Measurements from ENCODE around the gene GOLGA8B.
"Not testable (repeated sequence)": the region's sequence is repeated elsewhere in the genome, so short reads cannot be mapped to it uniquely, and the experiment has no call there.

DNA sequence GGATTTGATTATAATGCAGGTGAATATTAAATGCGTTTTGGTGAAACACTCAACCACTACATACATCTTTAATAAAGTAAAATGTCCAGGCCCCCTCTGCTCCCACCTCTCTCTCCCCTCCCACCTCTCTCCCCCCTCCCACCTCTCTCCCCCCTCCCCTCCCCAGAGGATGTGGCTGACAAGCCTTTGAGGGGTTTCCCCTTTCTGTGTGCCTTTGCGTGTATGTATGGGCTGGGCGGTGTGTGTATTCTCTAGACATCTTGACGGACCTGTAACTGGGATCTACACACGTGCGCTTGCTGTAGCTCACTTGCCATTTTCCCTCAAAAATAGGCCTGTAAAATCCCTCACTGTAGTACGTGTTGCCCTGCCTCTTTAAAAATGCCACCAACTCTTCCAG, 28.3 kb downstream of the GOLGA8B start:
- TF ChIP-seq, protein P1, sequence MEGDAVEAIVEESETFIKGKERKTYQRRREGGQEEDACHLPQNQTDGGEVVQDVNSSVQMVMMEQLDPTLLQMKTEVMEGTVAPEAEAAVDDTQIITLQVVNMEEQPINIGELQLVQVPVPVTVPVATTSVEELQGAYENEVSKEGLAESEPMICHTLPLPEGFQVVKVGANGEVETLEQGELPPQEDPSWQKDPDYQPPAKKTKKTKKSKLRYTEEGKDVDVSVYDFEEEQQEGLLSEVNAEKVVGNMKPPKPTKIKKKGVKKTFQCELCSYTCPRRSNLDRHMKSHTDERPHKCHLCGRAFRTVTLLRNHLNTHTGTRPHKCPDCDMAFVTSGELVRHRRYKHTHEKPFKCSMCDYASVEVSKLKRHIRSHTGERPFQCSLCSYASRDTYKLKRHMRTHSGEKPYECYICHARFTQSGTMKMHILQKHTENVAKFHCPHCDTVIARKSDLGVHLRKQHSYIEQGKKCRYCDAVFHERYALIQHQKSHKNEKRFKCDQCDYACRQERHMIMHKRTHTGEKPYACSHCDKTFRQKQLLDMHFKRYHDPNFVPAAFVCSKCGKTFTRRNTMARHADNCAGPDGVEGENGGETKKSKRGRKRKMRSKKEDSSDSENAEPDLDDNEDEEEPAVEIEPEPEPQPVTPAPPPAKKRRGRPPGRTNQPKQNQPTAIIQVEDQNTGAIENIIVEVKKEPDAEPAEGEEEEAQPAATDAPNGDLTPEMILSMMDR (IDR thresholded peaks at IDR 0.05) = not testable (repeated sequence)
- not testable (repeated sequence) for TF ChIP-seq EP300 (IDR thresholded peaks at IDR 0.05; ENCODE audit: low read depth); POLR2AphosphoS5 (IDR thresholded peaks at IDR 0.05); POLR2A (IDR thresholded peaks at IDR 0.05)

Data from transverse colon (tissue), 4 donors.